Type B pancreatic cell (in vitro differentiated cells): ENCODE measurements around the gene SAMD11. TPM values are rescaled to one million over a fixed set of nuclear protein-coding genes. Genes with fewer than 3 reads are reported as not detected.

Experiments
- DNase-seq: peaks from one replicate; pipeline ENCODE4 v3.0.0; 2021; ENCODE audit warnings: mixed read lengths; ENCODE audit not compliant: unreplicated experiment; ENCODE audit errors: extremely low spot score
- H3K27ac Mint-ChIP-seq: 2 replicates; pipeline ENCODE4 v1.8.0; 2021; ENCODE audit warnings: mild to moderate bottlenecking, mixed read lengths
- H3K27me3 Mint-ChIP-seq: 2 replicates; pipeline ENCODE4 v1.8.0; 2021; ENCODE audit warnings: mixed read lengths
- H3K36me3 Mint-ChIP-seq: 2 replicates; pipeline ENCODE4 v1.8.0; 2021; ENCODE audit warnings: mixed read lengths
- H3K4me1 Mint-ChIP-seq: one replicate; pipeline ENCODE4 v1.8.0; 2021; ENCODE audit warnings: mixed read lengths; ENCODE audit not compliant: unreplicated experiment
- H3K4me3 Mint-ChIP-seq: 2 replicates; pipeline ENCODE4 v1.8.0; 2021; ENCODE audit warnings: mild to moderate bottlenecking, mixed read lengths
- H3K9me3 Mint-ChIP-seq: 2 replicates; pipeline ENCODE4 v1.8.0; 2021; ENCODE audit warnings: mixed read lengths
- CTCF ChIP-seq: fragments of 200-600 bp; sonication (generic); conservative IDR thresholded peaks from 2 replicates; pipeline ENCODE4 v1.5.0; 2021; ENCODE audit warnings: antibody characterized with exemption, mild to moderate bottlenecking
- total RNA-seq: library from RNA; stranded (reverse); gene quantifications from 2 replicates; pipeline ENCODE4 v1.2.1, GENCODE V29; 2021; ENCODE audit warnings: low replicate concordance

The SAMD11 gene
- total RNA-seq, 1 donor from 2014 or later: 50.5 TPM

- no peaks in the 10 kb centered on the region for H3K36me3 Mint-ChIP-seq
- TF ChIP-seq CTCF: no peak
- peak overlapping the region; percentile 39 for H3K4me3 Mint-ChIP-seq
- no peaks in the 10 kb centered on the region for H3K9me3 Mint-ChIP-seq
- peaks cover 13% of the 10 kb centered on the region for H3K4me1 Mint-ChIP-seq
- no peak for DNase-seq
- H3K27me3 Mint-ChIP-seq: peaks cover 28% of the 10 kb centered on the region
- no peak overlapping the region for H3K27ac Mint-ChIP-seq
Observed at GRCh38 chr1:937521-937920, 13.8 kb downstream of the SAMD11 start.

DNA sequence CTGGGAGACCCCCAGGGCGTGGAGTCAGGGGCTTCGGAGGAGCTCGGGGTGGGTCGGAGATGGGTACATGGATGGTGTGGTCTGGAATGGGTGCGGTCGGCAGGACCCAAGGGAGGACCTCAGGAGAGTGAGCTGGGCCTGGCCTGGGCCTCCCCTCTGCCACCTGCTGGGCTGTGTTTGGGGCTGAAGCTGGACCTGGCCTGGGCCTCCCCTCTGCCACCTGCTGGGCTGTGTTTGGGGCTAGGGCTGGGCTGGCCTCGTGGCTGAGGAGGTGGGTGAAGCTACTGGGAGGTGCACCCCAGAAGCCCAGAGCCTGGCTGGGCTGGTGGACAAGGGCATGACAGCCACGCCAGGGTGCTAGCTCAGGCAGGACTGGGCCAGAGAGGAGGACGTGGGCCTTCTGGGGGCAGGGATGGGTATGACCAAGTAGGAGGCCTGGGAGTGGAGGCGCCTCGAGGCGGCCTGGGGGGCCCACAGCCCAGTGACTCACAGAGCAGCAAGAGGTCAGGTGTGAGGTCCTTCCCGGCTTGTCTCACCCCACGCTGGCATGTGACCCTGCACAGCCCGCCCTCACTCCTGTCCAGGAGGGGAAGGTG is 14.5 kb downstream of the SAMD11 start:
- DNase-seq: no peak
- no peaks in the 10 kb centered on the region for H3K36me3 Mint-ChIP-seq
- H3K9me3 Mint-ChIP-seq: no peaks in the 10 kb centered on the region
- H3K27me3 Mint-ChIP-seq: peaks cover 25% of the 10 kb centered on the region
- peaks cover 13% of the 10 kb centered on the region for H3K4me1 Mint-ChIP-seq
- peak; percentile 39 for TF ChIP-seq CTCF
- no peak overlapping the region for H3K27ac Mint-ChIP-seq
- H3K4me3 Mint-ChIP-seq: peak overlapping the region; percentile 39

- Mint-ChIP-seq H3K27ac (no peak overlapping the region), H3K36me3 (no peaks in the 10 kb centered on the region), H3K4me1 (peaks cover 14% of the 10 kb centered on the region), H3K4me3 (peak overlapping the region; percentile 11), H3K9me3 (no peaks in the 10 kb centered on the region), H3K27me3 (peaks cover 25% of the 10 kb centered on the region)
- DNase-seq: no peak
- TF ChIP-seq CTCF: no peak
Observed at GRCh38 chr1:938711-939489, 15.2 kb downstream of the SAMD11 start.

GRCh38 chr1:939511-940106 is 15.9 kb downstream of the SAMD11 start:
- no peak for DNase-seq
- peak overlapping the region; percentile 11 for H3K4me3 Mint-ChIP-seq
- no peaks in the 10 kb centered on the region for H3K36me3 Mint-ChIP-seq
- peaks cover 21% of the 10 kb centered on the region for H3K4me1 Mint-ChIP-seq
- H3K27ac Mint-ChIP-seq: no peak overlapping the region
- TF ChIP-seq CTCF: no peak
- no peaks in the 10 kb centered on the region for H3K9me3 Mint-ChIP-seq
- H3K27me3 Mint-ChIP-seq: peaks cover 25% of the 10 kb centered on the region

DNA sequence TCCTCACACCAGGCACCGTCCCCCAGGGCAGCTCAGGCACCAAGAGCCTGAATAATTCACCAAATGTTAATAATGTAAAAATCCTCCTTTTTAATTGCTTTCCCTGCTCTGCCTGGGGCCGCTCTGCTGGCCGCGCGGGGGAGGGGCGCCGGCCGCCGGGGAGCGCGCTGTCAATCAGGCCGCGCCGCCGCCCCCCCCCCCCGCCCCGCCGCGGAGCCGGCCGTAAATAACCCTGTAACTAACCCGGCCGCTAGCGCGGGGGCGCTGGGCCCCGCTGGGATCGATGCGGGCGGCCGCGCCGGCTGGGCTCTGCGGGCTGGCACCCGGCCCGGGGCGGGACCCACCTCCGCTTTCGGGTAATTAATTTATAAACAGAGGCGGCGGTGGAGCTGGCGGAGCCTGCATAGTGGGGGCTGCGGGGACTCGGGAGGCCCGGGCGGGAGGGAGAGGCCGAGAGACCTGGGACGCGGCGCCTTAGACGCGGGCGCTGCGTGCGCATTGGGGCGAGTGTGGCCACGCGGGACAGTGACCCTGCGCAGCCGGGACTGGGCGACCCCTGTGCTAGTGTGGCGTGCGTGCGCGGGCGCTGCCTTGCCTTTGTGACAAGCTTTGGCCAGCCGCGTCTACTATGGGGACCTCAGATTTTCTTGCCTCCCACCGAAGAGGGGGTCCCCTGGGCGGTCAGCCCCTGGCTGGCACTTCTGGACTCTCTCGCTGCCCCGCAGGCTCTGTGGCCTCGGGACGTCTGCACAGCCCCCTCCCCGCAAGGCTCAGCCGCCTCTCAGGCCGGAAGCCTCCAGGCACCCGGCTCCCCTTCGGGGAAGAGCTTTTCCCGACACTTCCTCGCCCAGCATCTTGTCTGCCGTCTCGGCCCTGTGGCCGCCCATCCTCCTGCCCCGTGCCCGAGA is 16.6 kb downstream of the SAMD11 start:
- Mint-ChIP-seq H3K36me3 (no peaks in the 10 kb centered on the region), H3K9me3 (no peaks in the 10 kb centered on the region), H3K4me3 (peak overlapping the region; percentile 45), H3K27ac (no peak overlapping the region), H3K4me1 (peaks cover 21% of the 10 kb centered on the region), H3K27me3 (peaks cover 21% of the 10 kb centered on the region)
- TF ChIP-seq CTCF: peak; percentile 17
- DNase-seq: no peak
